Mesenchymal stem cell (in vitro differentiated cells and primary cell): ENCODE measurements around the gene PLA2G4C.

ENCODE experiments used
- DNase-seq: peaks from one replicate; pipeline ENCODE4 v3.0.0-alpha.2; 2013
- H2AFZ ChIP-seq: one replicate; pipeline ENCODE4 v1.6.1; 2013; ENCODE audit warnings: low read depth, mild to moderate bottlenecking, control low read depth, inconsistent platforms, low read length, moderate library complexity
- H2AK5ac ChIP-seq: 2 replicates; pipeline ENCODE4 v1.6.1; 2013; ENCODE audit warnings: low read length, moderate library complexity, mild to moderate bottlenecking, inconsistent platforms; ENCODE audit not compliant: severe bottlenecking
- H2BK120ac ChIP-seq: one replicate; pipeline ENCODE4 v1.6.1; 2013; ENCODE audit warnings: low read depth, mild to moderate bottlenecking, inconsistent platforms, low read length, moderate library complexity
- H2BK12ac ChIP-seq, 2 experiments: one replicate each; pipeline ENCODE4 v1.6.1; 2013; ENCODE audit warnings: inconsistent platforms in 2 of 2, low read length in 2 of 2, mild to moderate bottlenecking in 2 of 2, moderate library complexity in 2 of 2, control low read depth in 1 of 2
- H2BK15ac ChIP-seq: one replicate; pipeline ENCODE4 v1.6.1; 2013; ENCODE audit warnings: mild to moderate bottlenecking, low read depth, inconsistent platforms; ENCODE audit not compliant: poor library complexity, severe bottlenecking
- H2BK5ac ChIP-seq: 2 replicates; pipeline ENCODE4 v1.6.1; 2013; ENCODE audit warnings: low read depth, mild to moderate bottlenecking, low read length, control low read depth, inconsistent platforms; ENCODE audit not compliant: poor library complexity, severe bottlenecking
- H3K14ac ChIP-seq, 2 experiments: one replicate each; pipeline ENCODE4 v1.6.1; 2013; ENCODE audit warnings: inconsistent platforms in 2 of 2, low read length in 2 of 2, control low read depth in 1 of 2, mild to moderate bottlenecking in 1 of 2, moderate library complexity in 1 of 2
- H3K18ac ChIP-seq, 2 experiments: one replicate each; pipeline ENCODE4 v1.6.1; 2013; ENCODE audit warnings: inconsistent platforms in 2 of 2, low read length in 2 of 2, control low read depth in 1 of 2, low read depth in 1 of 2, mild to moderate bottlenecking in 1 of 2
- H3K23ac ChIP-seq, 2 experiments: one replicate each; pipeline ENCODE4 v1.6.1; 2013; ENCODE audit warnings: inconsistent platforms in 2 of 2, low read length in 2 of 2, mild to moderate bottlenecking in 2 of 2, moderate library complexity in 2 of 2, control low read depth in 1 of 2
- H3K27ac ChIP-seq: 2 replicates; pipeline ENCODE4 v1.5.1; 2013; ENCODE audit warnings: mild to moderate bottlenecking, moderate library complexity, low read length, control low read depth, inconsistent platforms; ENCODE audit not compliant: poor library complexity, severe bottlenecking
- H3K27me3 ChIP-seq, 2 experiments: 2 replicates each; pipeline versions ENCODE4 v1.6.1 to v1.7.0; 2013; ENCODE audit warnings: low read length in 2 of 2, mild to moderate bottlenecking in 2 of 2, moderate library complexity in 2 of 2, control low read depth in 1 of 2, inconsistent platforms in 1 of 2; ENCODE audit not compliant: control insufficient read depth in 1 of 2, insufficient read depth in 1 of 2
- H3K36me3 ChIP-seq, 2 experiments: 2 replicates each; pipeline versions ENCODE4 v1.6.1 to v1.7.0; 2013; ENCODE audit warnings: low read length in 2 of 2, control low read depth in 1 of 2, inconsistent platforms in 1 of 2, low read depth in 1 of 2, mild to moderate bottlenecking in 1 of 2; ENCODE audit not compliant: insufficient read depth in 2 of 2, control insufficient read depth in 1 of 2
- H3K4ac ChIP-seq, 2 experiments: one replicate each; pipeline ENCODE4 v1.6.1; 2013; ENCODE audit warnings: inconsistent platforms in 2 of 2, low read length in 2 of 2, mild to moderate bottlenecking in 2 of 2, moderate library complexity in 2 of 2, control low read depth in 1 of 2, low read depth in 1 of 2
- H3K4me1 ChIP-seq: 2 replicates; pipeline ENCODE4 v1.6.1; 2013; ENCODE audit warnings: low read depth, low read length, control low read depth; ENCODE audit not compliant: control insufficient read depth, insufficient read depth
- H3K4me2 ChIP-seq: 2 replicates; pipeline ENCODE4 v1.6.1; 2013; ENCODE audit warnings: low read length, mild to moderate bottlenecking, inconsistent platforms; ENCODE audit not compliant: poor library complexity, severe bottlenecking
- H3K4me3 ChIP-seq, 2 experiments: 2 replicates each; pipeline versions ENCODE4 v1.5.1 to v1.7.0; 2013; ENCODE audit warnings: low read length in 2 of 2, mild to moderate bottlenecking in 2 of 2, control low read depth in 1 of 2, low read depth in 1 of 2; ENCODE audit not compliant: insufficient read depth in 1 of 2
- H3K79me1 ChIP-seq: replicated peaks from 2 replicates; pipeline ENCODE4 v1.6.1; 2013; ENCODE audit warnings: mild to moderate bottlenecking, control low read depth, low read length, inconsistent platforms; ENCODE audit not compliant: poor library complexity, severe bottlenecking
- H3K9ac ChIP-seq: 2 replicates; pipeline ENCODE4 v1.7.0; 2013; ENCODE audit warnings: mild to moderate bottlenecking, low read length, moderate library complexity
- H3K9me3 ChIP-seq: 2 replicates; pipeline ENCODE4 v1.7.0; 2013; ENCODE audit warnings: mild to moderate bottlenecking, low read length; ENCODE audit not compliant: control insufficient read depth
- H4K8ac ChIP-seq: one replicate; pipeline ENCODE4 v1.6.1; 2013; ENCODE audit warnings: inconsistent platforms, mild to moderate bottlenecking, low read length, moderate library complexity
- H4K91ac ChIP-seq: one replicate; pipeline ENCODE4 v1.6.1; 2013; ENCODE audit warnings: mild to moderate bottlenecking, low read length, inconsistent platforms
- WGBS: methylation state at CpG from one replicate; pipeline ENCODE4 v1.1.7; 2013; ENCODE audit warnings: mixed read lengths; 5-methylcytosine and 5-hydroxymethylcytosine counted together

Gene PLA2G4C

DNA sequence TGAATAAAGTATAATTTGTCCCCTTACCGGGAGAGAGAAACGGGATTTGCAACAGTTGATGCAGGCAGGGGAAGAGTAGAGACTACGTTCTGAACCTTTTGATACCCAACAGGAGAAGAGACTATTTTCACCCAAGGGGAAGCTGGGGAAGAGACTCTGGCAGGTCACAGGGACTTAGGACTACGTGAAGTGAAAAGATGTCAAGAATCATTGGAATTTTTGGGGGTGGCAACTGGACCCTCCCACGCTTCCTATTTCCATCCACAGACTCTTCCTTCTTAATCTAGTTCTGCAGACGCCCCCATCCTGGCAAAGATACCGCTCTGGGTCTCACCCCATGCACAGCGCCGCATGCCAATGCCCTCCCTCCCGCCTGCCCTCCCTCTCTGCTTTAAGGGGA, 80.5 kb downstream of the PLA2G4C start:
- no peak overlapping the region for H3K18ac ChIP-seq
- H4K8ac ChIP-seq, result no peak overlapping the region
- peaks cover 15 to 36% of the 10 kb centered on the region in 2 experiments for H3K27me3 ChIP-seq
- H3K9me3 ChIP-seq, result no peaks in the 10 kb centered on the region
- H2AK5ac ChIP-seq, result no peak overlapping the region
- H2BK120ac ChIP-seq, result no peak overlapping the region
- no peak overlapping the region for H2AFZ ChIP-seq
- WGBS, result 87% methylated on average over 8 of the region's 10 CpGs
- no peak overlapping the region for H3K4ac ChIP-seq
- H3K4me2 ChIP-seq, result no peak overlapping the region
- no peaks in the 10 kb centered on the region for H3K4me1 ChIP-seq
- H3K79me1 ChIP-seq, result no peaks in the 10 kb centered on the region
- H3K14ac ChIP-seq, result no peak overlapping the region
- H3K36me3 ChIP-seq, result no peaks in the 10 kb centered on the region
- H3K27ac ChIP-seq, result no peak overlapping the region
- H2BK5ac ChIP-seq, result no peak overlapping the region
- H3K4me3 ChIP-seq, result no peak overlapping the region
- no peak overlapping the region for H3K23ac ChIP-seq
- no peak overlapping the region for H3K9ac ChIP-seq
- no peak for DNase-seq
- H2BK12ac ChIP-seq, result no peak overlapping the region
- no peak overlapping the region for H2BK15ac ChIP-seq
- H4K91ac ChIP-seq, result no peak overlapping the region

GRCh38 chr19:48029431-48029830, 81.2 kb downstream of the PLA2G4C start:
- H2BK12ac ChIP-seq, result no peak overlapping the region
- H2BK5ac ChIP-seq, result no peak overlapping the region
- H3K4ac ChIP-seq, result no peak overlapping the region
- peaks cover 19 to 42% of the 10 kb centered on the region in 2 experiments for H3K27me3 ChIP-seq
- H2BK120ac ChIP-seq, result no peak overlapping the region
- H3K23ac ChIP-seq, result no peak overlapping the region
- H3K79me1 ChIP-seq, result no peaks in the 10 kb centered on the region
- no peak overlapping the region for H2AFZ ChIP-seq
- no peaks in the 10 kb centered on the region for H3K4me1 ChIP-seq
- H2AK5ac ChIP-seq, result no peak overlapping the region
- H3K9me3 ChIP-seq, result no peaks in the 10 kb centered on the region
- H3K18ac ChIP-seq, result no peak overlapping the region
- H3K36me3 ChIP-seq, result no peaks in the 10 kb centered on the region
- no peak overlapping the region for H3K27ac ChIP-seq
- no peak overlapping the region for H3K14ac ChIP-seq
- no peak for DNase-seq
- H2BK15ac ChIP-seq, result no peak overlapping the region
- no peak overlapping the region for H3K4me3 ChIP-seq
- no peak overlapping the region for H3K9ac ChIP-seq
- no peak overlapping the region for H4K8ac ChIP-seq
- 76% methylated on average over 7 of the region's 7 CpGs for WGBS
- no peak overlapping the region for H3K4me2 ChIP-seq
- H4K91ac ChIP-seq, result no peak overlapping the region

- Histone ChIP-seq H3K9ac (no peak overlapping the region), H3K4ac (no peak overlapping the region), H3K27me3 (peaks cover 19 to 38% of the 10 kb centered on the region in 2 experiments), H2BK120ac (no peak overlapping the region), H3K4me3 (no peak overlapping the region), H3K14ac (no peak overlapping the region), H2BK5ac (no peak overlapping the region), H4K91ac (no peak overlapping the region), H4K8ac (no peak overlapping the region), H2BK15ac (no peak overlapping the region), H3K27ac (no peak overlapping the region), H3K9me3 (no peaks in the 10 kb centered on the region), H3K4me2 (no peak overlapping the region), H3K18ac (no peak overlapping the region), H3K36me3 (no peaks in the 10 kb centered on the region), H2BK12ac (no peak overlapping the region), H3K23ac (no peak overlapping the region), H3K79me1 (no peaks in the 10 kb centered on the region), H2AFZ (no peak overlapping the region), H2AK5ac (no peak overlapping the region), H3K4me1 (no peaks in the 10 kb centered on the region)
- 71% methylated on average over 3 of the region's 3 CpGs for WGBS
- DNase-seq, result no peak
Observed at GRCh38 chr19:48025480-48025879, 85.1 kb downstream of the PLA2G4C start.

GRCh38 chr19:48023518-48023917, 87.1 kb downstream of the PLA2G4C start:
- no peaks in the 10 kb centered on the region for H3K79me1 ChIP-seq
- no peak overlapping the region for H3K4ac ChIP-seq
- H3K36me3 ChIP-seq, result no peaks in the 10 kb centered on the region
- H3K27ac ChIP-seq, result no peak overlapping the region
- no peak overlapping the region for H3K9ac ChIP-seq
- H2AFZ ChIP-seq, result no peak overlapping the region
- H2BK120ac ChIP-seq, result no peak overlapping the region
- no peaks in the 10 kb centered on the region for H3K9me3 ChIP-seq
- no peak overlapping the region for H3K4me3 ChIP-seq
- H2BK5ac ChIP-seq, result no peak overlapping the region
- no peak for DNase-seq
- no peak overlapping the region for H2BK12ac ChIP-seq
- no peak overlapping the region for H4K8ac ChIP-seq
- no peak overlapping the region for H2BK15ac ChIP-seq
- WGBS, result 60% methylated on average over 2 of the region's 3 CpGs
- no peaks in the 10 kb centered on the region for H3K4me1 ChIP-seq
- H3K18ac ChIP-seq, result no peak overlapping the region
- H3K23ac ChIP-seq, result no peak overlapping the region
- H3K4me2 ChIP-seq, result no peak overlapping the region
- no peak overlapping the region for H2AK5ac ChIP-seq
- no peak overlapping the region for H4K91ac ChIP-seq
- peaks cover 13 to 46% of the 10 kb centered on the region in 2 experiments for H3K27me3 ChIP-seq
- no peak overlapping the region for H3K14ac ChIP-seq
